GM08714 (cell line): ENCODE data around the gene GRIFIN.

Source experiments
- H3K4me3 ChIP-seq: fragments of 200-500 bp; sonication (Bioruptor generic); 2 replicates; pipeline ENCODE4 v1.5.1; 2014; ENCODE audit warnings: mild to moderate bottlenecking, low read length, inconsistent platforms
- ZNF274 ChIP-seq: IDR thresholded peaks from 2 replicates; pipeline ENCODE4 v1.6.1; 2012; ENCODE audit warnings: mild to moderate bottlenecking, low read depth, low read length

Gene GRIFIN

GRCh38 chr7:2437136-2437535 is 39.1 kb downstream of the GRIFIN start:
- TF ChIP-seq ZNF274, result no peak
- H3K4me3 ChIP-seq, result no peak overlapping the region

GRCh38 chr7:2436341-2437104 is 39.7 kb downstream of the GRIFIN start:
- H3K4me3 ChIP-seq, result no peak overlapping the region
- TF ChIP-seq ZNF274, result no peak

- TF ChIP-seq ZNF274, result no peak
Measured at GRCh38 chr7:2435146-2435545, 41.1 kb downstream of the GRIFIN start.

GRCh38 chr7:2433713-2434550 is 42.3 kb downstream of the GRIFIN start:
- H3K4me3 ChIP-seq, result no peak overlapping the region
- no peak for TF ChIP-seq ZNF274

More at GRCh38 chr7:2435146-2435545, 41.1 kb downstream of the GRIFIN start:
- no peak overlapping the region for H3K4me3 ChIP-seq

- TF ChIP-seq ZNF274, result no peak
- no peak overlapping the region for H3K4me3 ChIP-seq
Measured at GRCh38 chr7:2432910-2433712, 43.1 kb downstream of the GRIFIN start.

- TF ChIP-seq ZNF274, result no peak
Measured at GRCh38 chr7:2431260-2431867, 44.8 kb downstream of the GRIFIN start.

GRCh38 chr7:2425749-2426148 is 50.4 kb downstream of the GRIFIN start:
- TF ChIP-seq ZNF274, result no peak
- no peak overlapping the region for H3K4me3 ChIP-seq

More at GRCh38 chr7:2431260-2431867, 44.8 kb downstream of the GRIFIN start:
- no peak overlapping the region for H3K4me3 ChIP-seq
